NCI-H510A (cell line): ENCODE results near the gene PTPRF.

ENCODE experiments used
- DNase-seq: peaks from one replicate; lab custom pipeline; 2025; lab: John Stamatoyannopoulos, UW

PTPRF gene

GRCh38 chr1:43513471-43514173 lies 17.1 kb upstream of the PTPRF start:
- no peak for DNase-seq

DNA sequence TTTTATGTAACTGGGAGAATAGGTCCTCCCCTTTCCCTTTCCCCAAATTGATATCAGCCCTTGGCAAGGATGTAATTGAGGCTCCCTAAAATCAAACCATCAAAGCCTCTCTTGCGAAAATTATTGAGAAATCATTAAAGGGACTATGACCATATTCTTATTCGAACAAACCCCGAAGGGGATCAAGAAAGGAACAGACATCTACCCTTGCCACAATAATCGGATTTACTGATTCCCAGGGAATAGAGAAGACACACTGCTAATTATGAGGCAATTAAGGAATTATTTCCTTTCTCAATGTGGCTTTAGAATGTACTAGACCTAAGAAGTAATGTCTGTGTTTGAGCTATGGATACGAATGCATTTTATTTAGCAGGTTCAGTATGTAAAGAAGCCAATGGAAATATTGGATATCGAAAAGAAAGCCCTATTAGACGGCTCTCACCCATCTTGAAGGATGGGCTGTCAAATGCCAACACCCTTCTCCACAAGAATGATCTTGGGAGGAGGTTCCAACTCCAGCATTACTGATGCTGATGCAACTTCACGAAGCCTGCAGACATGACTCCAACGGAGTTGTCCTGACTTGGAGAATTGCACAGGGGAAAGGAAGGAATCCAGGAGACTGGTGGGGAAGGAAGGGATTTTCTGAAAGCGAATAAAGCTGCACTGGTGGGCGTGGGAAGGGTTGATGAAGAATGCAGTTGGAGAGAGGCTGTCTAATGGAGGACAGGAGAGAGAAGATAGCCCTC lies 11.6 kb upstream of the PTPRF start:
- DNase-seq: no peak

DNA sequence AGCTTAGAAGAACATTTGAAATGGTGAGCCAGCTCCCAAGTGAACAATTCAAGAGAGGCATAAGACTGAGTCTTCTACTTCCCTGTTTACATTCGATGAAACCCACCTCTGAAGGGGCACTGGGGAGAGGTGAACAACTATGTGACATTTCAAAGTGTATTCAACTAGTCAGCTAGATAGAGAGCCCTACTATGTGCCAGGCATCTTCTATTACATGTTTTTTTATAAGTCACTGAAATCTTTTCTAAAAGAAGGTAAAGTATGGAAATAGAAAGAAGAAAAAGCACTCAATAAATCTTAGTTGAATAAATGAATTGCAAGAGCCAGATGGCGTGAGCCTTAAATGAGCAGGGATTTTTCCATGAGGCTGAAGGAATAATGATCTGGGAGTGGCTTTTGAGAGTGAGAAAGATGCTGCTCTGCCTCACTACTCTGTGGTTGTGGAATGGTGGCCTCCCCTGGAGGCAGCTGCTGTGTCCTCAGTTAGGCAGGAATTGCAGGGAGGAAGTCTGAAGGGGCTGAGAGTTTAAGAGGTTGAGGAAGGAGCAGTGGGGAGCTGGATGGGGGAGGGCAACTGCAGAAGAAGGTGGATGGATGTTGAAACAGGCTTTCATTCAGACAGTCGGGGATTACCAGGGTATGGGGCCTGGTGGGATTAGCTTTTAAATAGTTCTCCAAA lies 10.4 kb upstream of the PTPRF start:
- no peak for DNase-seq

- no peak for DNase-seq
These were observed 9.6 kb upstream of the PTPRF start for GRCh38 chr1:43521078-43521477.

DNA sequence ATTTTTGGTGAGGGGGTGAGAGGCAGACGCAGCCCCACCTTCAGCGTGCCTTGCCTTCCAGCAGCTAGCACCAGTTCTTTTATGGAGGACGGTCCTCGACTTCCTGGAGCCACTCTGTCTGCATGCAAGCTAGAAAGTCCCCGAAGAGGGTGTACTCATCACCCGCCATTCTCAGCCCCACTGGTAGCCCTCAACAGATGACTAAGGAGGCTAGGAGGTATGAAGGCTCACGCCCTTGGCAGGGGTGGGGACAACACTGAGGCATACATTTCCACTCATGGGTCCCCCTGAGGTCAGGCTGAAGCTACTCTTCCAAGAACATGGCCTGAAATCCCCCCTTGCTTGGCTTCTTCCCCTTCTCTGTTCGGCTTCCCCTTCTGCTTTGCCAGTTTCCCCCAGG lies 8.9 kb upstream of the PTPRF start:
- DNase-seq: no peak

GRCh38 chr1:43522431-43522775 lies 8.3 kb upstream of the PTPRF start:
- DNase-seq: no peak

GRCh38 chr1:43522776-43523480 lies 7.8 kb upstream of the PTPRF start:
- DNase-seq: peak; percentile 91

GRCh38 chr1:43524804-43525203 lies 5.9 kb upstream of the PTPRF start:
- peak; percentile 94 for DNase-seq

- no peak for DNase-seq
These were observed 4.7 kb upstream of the PTPRF start for GRCh38 chr1:43526002-43526401.

DNA sequence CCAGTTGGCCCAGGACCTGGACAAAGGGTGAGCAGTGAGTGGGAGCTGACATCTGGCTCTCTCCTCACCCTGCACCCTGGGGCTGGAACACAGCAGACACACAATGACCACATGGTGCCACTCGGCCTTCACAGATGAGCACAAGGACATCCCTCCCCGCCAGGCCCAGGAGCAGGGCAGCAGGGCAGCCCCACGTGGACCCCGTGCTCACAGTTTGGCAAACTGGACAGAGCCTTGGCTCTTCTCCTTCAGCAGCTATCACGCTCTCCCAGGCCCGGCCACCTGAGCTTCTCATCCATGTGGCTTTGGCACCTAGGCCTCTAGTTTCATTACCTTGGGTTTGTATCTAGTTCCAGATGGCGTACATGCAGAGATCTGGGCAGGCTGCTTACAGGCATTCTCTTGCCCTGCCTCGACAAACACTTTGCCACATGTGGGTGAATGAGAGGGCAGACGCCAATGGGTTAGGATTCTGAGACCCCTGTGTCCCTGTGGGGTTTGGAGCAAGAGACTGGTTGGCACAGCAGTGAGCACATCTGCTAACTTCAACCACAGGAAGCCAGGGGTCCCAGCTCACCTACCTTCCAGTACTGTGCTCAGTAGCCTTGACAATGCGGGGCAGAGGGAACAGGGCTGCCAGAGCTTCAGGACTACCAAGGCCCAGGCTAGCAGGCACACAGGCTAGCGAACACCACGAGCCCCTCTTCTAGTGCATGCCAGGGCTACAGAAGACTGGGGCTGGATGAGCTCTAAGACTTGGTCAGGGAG lies 3.4 kb upstream of the PTPRF start:
- DNase-seq: no peak

GRCh38 chr1:43529206-43529731 lies 1.4 kb upstream of the PTPRF start:
- DNase-seq: peak; percentile 99

GRCh38 chr1:43531107-43531905 lies 623 bp downstream of the PTPRF start:
- DNase-seq: peak; percentile 91

DNA sequence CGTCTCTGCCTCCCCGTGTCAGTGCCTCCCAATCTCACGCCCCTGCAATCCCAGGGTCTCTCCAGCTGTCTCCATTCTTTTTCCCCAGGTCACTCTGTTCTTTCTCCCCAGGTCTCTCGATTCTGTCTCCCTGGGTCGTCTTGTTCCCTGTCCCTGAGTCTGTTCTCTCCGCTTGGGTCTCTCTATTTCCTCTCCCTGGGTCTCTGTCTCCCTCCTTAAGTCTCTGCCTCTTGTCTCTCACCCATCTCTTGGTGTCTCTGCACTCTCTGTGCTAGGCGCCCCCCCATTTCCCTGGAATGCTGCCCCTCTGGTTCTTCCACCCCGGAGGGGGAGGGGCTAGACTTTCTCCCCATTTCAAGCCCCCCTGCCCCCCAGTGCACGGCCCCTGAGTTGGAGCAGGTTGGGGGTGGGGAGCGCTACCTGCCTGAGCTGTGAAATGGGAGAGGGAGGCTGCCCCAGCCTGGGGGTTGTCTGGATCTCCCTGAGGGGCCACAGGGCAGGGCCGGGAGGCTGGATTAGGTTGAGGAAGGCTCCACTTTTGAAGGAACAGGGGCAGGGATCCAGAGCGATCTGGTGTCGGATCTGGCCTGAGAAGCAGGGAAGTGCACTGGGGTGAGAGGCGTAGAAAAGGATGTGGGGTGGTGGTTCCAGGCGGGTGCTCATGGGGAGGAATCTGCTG lies 1.4 kb downstream of the PTPRF start:
- no peak for DNase-seq

- no peak for DNase-seq
These were observed 2.0 kb downstream of the PTPRF start for GRCh38 chr1:43532716-43533115.

DNA sequence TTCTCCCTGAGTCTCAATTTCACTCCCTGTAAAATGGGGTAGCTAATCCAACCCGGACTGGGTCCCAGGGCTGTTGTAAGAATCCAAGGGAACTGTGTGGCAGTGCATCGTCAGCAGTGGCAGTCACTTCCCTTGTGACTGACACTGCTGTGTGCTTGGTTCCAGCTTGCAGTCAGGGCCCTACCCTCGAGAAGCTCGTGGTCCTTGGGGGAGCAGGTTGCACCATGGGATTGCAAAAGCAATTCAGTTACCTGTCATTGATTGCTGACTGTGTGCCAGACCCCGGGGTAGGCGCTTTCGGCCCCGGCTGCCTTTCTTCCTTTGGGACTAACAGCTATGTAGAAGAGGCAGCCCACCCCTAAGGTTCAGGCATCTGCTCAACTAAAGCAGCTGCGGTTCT lies 2.9 kb downstream of the PTPRF start:
- DNase-seq: no peak

GRCh38 chr1:43534256-43534655 lies 3.6 kb downstream of the PTPRF start:
- DNase-seq: no peak

DNA sequence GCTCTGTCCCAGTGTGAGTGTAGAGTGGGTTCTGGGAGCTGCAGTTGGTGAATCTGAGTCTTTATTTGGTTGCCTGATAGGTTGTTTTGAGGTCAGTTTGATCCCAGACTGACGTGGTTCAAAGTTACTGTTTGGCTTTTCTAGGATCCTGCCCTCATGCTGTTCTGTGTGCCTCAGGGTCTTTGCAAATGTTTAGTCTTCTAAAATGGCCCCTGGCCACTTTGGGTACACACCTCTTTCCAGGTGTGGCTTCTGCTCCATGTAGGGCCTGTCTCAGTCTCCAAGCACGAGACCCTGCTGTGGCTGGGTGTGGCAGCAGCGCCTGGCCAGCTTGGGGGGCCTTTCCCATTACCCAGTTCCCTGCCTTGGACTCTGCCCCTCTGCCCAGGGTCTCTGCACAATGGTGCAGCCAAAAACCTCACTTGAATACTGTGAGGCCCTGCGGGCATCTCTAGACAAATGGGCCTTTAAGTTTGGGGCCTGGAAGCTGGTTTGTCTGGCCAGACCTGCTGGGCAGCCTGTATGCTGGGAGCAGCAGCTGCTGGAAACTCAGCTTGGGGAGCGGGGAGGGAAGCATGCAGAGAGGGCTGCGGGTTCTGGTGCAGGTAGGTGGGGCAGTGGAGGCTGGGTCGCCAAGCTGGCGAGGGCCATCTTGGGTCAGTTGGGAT lies 5.6 kb downstream of the PTPRF start:
- DNase-seq: peak; percentile 90

- no peak for DNase-seq
These were observed 6.2 kb downstream of the PTPRF start for GRCh38 chr1:43536864-43537358.

GRCh38 chr1:43537423-43538142 lies 6.9 kb downstream of the PTPRF start:
- no peak for DNase-seq
